Jurkat, Clone E6-1 (cell line): Measurements from ENCODE around the gene UNC5B. TPM values are rescaled to one million over a fixed set of nuclear protein-coding genes. Genes with fewer than 3 reads are reported as not detected.

Experiments
- DNase-seq: peaks from one replicate; pipeline ENCODE4 v3.0.0-alpha.2; 2011; ENCODE audit warnings: low read depth, low spot score
- H3K4me3 ChIP-seq: 2 replicates; pipeline ENCODE4 v1.5.1; 2011; ENCODE audit warnings: mild to moderate bottlenecking, low read length, control low read depth, moderate library complexity
- polyA plus RNA-seq: library from polyadenylated mRNA; unstranded; fragments of >200 nt; gene quantifications from one replicate; pipeline ENCODE4 v1.2.1, GENCODE V29; 2012; ENCODE audit warnings: missing spikeins; ENCODE audit not compliant: insufficient read length, insufficient read depth

The UNC5B gene
- polyA plus RNA-seq: 2.1 TPM

- H3K4me3 ChIP-seq: peak within 1 kb of the TSS; percentile 44
- peak; percentile 65 for DNase-seq
Measured at GRCh38 chr10:71212318-71213126, at the start of gene UNC5B. TSS of gene UNC5B (plus strand) at chr10:71212570. CDS start at chr10:71212986, 416 bp downstream.

GRCh38 chr10:71173466-71173865 lies 38.9 kb upstream of the UNC5B start:
- H3K4me3 ChIP-seq: no peak overlapping the region
- no peak for DNase-seq

GRCh38 chr10:71176661-71177060 lies 35.7 kb upstream of the UNC5B start:
- DNase-seq: no peak
- H3K4me3 ChIP-seq: no peak overlapping the region

GRCh38 chr10:71177651-71178199 lies 34.6 kb upstream of the UNC5B start:
- no peak overlapping the region for H3K4me3 ChIP-seq
- DNase-seq: no peak

GRCh38 chr10:71178880-71179279 lies 33.5 kb upstream of the UNC5B start:
- H3K4me3 ChIP-seq: no peak overlapping the region
- DNase-seq: no peak

DNA sequence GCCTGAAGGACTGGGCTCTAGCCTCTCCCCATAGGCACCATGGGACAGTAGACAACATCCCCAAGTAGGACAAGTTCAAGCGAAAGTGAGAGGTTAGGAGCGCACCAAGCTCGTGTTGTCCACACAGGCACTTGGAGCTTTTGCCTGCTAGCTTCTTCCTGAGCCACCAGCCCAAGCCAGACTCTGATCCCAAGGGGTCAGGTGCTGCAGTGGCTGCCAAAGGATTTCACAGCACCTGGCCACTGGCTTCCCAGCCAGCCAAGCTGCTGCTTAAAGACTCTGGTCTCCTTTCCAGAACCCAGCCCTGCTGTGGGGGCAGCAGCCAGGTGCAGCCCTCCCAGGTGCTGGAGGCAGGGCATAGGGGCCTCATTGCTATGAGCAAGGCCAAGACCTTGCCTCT lies 33.0 kb upstream of the UNC5B start:
- DNase-seq: no peak
- no peak overlapping the region for H3K4me3 ChIP-seq

DNA sequence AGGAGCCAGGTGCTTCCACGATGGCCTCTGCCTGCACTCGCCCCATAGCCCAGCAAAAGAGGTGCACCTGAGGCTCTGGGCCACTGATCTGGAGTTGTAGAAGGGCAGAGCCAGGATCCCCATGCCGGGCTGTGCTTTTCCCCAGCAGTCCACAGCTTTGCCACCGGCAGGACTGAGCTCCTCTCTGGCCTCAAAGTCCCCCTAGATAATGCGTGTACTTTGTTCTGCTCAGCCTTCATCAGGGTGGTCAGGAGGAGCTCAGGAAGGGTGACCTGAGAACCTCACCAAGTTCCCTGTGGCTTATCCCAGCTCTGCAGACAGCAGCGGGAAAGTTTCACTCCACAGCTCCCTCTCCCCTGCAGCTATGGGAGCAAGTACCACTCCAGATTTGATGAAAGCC lies 27.9 kb upstream of the UNC5B start:
- no peak for DNase-seq
- no peak overlapping the region for H3K4me3 ChIP-seq

GRCh38 chr10:71185209-71185608 lies 27.2 kb upstream of the UNC5B start:
- H3K4me3 ChIP-seq: no peak overlapping the region
- no peak for DNase-seq

DNA sequence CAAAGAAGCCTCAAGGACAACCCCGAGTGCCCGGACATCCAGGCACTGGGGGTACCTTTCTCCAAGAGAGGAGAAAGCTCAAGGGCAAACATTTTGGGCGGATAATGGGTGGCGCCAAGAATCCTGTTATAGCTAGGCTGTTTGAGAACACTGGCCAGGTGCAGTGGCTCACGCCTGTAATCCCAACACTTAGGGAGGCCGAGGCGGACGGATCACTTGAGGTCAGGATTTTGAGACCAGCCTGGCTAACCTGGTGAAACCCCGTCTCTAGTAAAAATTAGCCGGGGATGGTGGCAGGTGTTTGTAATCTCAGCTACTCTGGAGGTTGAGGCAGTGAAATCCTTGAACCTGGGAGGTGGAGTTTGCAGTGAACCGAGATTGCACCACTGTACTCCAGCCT lies 25.2 kb upstream of the UNC5B start:
- no peak for DNase-seq
- no peak overlapping the region for H3K4me3 ChIP-seq

- H3K4me3 ChIP-seq: no peak overlapping the region
- no peak for DNase-seq
Measured at GRCh38 chr10:71187600-71187999, 24.8 kb upstream of the UNC5B start.

DNA sequence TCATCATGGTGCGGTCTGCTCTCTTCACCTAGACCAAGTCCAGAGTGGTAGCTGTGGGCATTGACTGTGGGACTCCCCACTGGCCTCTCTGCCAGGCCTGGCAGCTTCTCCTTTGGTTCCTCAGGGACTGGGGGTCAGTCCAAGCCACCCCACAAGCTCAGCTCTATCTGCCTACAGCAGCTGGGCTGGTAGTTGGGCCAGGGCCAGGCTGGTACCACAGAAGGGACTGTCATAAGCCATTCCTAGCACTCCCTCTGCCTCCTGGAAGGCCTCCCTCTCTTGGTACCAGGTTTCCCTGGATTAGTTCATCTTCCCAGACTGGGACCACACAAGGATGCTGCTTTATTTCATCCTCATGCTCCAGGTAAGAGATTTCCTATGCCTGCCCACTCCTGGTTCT lies 24.2 kb upstream of the UNC5B start:
- H3K4me3 ChIP-seq: no peak overlapping the region
- DNase-seq: no peak

DNA sequence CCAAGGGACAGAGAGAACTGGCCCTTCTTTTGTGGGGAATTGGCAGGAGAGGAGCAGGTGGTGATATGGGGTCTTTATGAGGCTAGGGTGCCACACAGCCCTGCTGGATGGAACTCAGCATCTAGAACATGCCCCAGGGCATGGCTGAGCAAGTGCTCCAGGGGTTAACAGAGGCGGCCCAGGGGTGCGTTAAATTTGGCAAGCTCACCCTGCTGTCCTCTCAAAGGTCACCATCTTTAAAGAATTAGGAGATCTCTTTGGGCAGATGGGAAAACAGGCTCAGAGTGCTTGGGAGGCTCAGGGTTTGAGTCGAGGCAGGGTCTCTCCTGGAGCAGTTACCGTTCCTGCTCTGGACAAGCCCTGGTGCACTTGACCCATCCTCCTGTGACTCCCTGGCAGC lies 21.4 kb upstream of the UNC5B start:
- no peak for DNase-seq
- H3K4me3 ChIP-seq: no peak overlapping the region

DNA sequence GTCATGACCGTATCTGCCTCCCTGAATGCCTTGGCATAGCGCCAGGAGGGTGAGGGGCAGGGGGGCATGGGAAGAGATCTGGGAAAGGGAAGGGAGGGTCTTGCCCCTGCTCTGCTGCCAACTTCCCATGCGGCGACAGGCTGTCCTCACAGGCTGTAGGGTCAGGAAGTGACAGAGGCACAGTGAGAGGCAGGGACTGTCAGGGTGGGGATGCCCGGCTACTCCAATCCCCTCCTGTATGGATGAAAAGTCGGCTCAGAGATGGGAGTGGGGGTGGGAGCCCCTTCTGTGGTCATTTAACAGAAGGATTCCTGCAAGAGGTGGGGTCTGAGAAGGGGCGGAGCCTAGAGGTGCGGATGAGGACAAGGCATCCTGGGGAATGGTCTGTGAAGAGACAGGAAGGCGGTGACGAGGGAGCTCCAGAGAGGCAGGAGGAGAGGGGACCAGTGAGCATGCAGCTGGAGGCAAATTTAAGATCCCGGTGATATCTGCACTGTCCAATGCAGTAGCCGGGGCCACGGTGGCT lies 20.8 kb upstream of the UNC5B start:
- no peak for DNase-seq
- no peak overlapping the region for H3K4me3 ChIP-seq

DNA sequence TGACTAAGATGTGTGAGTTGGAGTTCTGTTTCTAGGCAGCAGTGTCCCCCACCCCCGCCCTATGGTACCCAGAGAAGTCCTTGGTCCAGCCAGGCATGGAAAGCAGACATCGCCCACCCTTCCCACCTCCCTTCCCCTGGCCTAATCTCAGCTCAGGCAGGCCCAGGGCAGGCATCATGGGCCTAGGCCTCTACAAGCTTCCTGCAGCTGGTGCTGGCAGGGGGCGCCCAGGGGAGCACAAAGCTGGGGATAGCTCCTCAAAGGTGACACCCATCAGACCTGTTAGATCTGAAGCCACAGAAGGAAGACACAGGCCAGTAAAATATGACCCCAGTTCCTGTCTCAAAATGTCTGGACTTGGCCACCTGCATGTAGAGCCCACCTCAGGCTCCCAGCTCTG lies 18.9 kb upstream of the UNC5B start:
- peak; percentile 27 for DNase-seq
- no peak overlapping the region for H3K4me3 ChIP-seq

DNA sequence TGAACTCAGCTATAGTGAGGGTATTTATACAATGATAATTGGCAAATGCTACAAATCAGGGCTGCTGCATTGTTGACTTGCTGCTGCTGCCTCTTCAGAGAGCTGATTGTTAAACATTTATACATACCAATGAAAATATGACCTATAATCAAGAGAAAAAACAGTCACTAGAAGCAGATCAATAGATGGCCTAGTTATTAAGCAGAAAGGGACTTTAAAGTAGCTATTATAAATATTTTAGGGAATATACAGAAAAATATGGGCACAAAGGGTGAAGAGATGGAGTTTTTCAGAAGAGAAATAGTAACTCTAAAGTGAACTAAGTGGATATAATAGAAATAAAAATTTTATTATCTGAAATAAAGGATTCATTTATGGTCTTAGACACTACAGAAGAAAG lies 14.4 kb upstream of the UNC5B start:
- no peak for DNase-seq
- no peak overlapping the region for H3K4me3 ChIP-seq

DNA sequence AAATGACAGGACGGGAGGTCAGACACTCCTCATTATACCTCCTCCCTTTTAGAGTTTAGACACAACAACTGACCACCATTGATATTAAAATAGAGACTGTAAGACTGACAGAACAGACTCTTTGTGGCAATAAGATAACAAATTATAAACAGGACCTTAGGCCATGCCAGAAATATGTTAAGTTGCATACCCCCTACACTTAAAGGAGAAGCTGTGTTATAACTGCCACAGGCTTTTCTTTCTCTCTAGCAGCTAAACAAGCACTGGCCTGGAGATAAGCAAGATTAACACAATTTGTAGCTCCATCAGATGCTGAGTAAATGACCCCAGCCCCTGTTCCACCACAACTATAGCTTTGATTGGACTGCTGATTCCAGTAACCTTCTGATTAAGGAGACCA lies 10.5 kb upstream of the UNC5B start:
- DNase-seq: no peak
- H3K4me3 ChIP-seq: no peak overlapping the region

DNA sequence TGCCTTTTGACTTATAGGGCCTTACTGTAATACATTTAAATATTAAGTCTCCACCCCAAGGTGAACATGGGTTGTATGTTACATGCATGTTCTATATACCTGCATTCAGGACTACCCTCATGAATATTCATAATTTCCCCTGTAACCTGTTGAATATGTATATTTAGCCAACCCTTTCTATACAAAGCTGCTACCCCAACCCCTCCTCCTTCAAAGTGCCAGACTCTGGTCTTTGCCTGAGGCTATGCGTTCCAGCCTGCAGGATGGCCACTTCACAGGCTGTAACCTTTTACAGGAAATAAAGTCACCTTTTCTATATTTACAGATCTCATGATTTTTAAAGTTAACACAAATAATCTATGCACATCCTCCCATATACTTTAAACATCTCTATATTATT lies 10.1 kb upstream of the UNC5B start:
- DNase-seq: no peak
- no peak overlapping the region for H3K4me3 ChIP-seq

- no peak overlapping the region for H3K4me3 ChIP-seq
- DNase-seq: no peak
Measured at GRCh38 chr10:71203124-71203523, 9.2 kb upstream of the UNC5B start.

GRCh38 chr10:71203716-71204115 lies 8.7 kb upstream of the UNC5B start:
- DNase-seq: no peak
- no peak overlapping the region for H3K4me3 ChIP-seq

- DNase-seq: no peak
- H3K4me3 ChIP-seq: no peak overlapping the region
Measured at GRCh38 chr10:71204746-71205145, 7.6 kb upstream of the UNC5B start.

- DNase-seq: no peak
- H3K4me3 ChIP-seq: no peak overlapping the region
Measured at GRCh38 chr10:71205468-71205867, 6.9 kb upstream of the UNC5B start.
